SHP77 treated with DMSO at 0.1 percent for 48 hours (cell line): ENCODE results near the gene GALNT18.

ENCODE experiments used
- DNase-seq: peaks from one replicate; lab custom pipeline; 2025; lab: John Stamatoyannopoulos, UW

Gene GALNT18

DNA sequence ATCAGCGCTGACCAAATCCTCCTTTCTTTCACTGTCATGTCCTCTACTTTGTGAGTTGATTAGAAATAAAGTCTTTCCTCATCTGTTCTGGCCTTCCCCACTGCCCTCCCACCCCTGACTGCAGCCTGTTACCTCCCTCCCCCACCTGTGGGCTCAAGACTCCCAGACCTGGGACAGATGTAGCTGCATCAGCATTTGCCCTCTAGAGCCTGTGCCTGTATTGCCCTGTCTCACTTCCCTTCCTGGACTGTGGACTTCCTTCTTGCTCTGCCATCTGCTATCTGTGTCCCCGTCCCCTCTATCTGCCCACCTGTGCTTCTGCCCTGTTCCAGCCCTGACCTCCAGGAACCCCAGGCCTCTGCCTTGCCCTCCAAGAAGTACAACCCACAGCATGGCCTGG, 122.5 kb downstream of the GALNT18 start:
- no peak for DNase-seq

DNA sequence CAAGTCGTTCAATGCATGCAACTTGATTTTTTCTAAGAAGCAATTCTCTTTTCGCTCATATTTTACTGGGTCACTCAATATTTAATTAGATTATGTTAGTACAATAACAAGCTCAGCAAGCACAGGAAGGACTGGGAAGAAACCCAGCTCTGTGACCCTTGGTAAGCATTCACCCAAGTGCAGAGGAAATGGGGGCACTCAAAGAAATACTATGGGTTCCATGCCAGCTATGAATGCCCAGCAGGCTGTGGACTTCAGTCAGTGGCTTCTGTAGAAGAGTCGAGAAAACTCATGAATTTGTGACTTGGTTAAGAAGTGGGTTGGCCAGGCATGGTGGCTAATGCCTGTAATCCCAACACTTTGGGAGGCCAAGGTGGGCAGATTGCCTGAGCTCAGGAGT, 123.6 kb downstream of the GALNT18 start:
- no peak for DNase-seq

DNA sequence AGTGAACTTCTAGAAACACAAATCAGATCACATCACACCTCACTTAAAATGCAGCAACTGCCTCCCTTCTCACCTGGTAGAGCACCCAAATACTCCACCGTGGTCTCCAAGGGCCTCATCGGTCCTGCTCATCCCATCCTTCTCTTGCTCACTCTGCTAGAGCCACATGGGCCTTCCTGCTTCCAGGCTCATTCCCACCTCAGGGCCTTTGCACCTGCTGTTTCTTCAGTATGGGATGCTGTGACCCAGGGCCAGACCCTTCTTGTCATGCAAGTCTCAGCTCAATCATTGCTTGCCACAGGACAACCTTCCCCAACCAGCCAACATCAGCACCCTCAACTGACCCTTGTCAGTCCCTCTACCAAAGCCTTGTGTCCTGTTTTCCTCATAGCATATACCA, 124.9 kb downstream of the GALNT18 start:
- DNase-seq = no peak

GRCh38 chr11:11494348-11494747, 127.5 kb downstream of the GALNT18 start:
- DNase-seq = no peak

DNA sequence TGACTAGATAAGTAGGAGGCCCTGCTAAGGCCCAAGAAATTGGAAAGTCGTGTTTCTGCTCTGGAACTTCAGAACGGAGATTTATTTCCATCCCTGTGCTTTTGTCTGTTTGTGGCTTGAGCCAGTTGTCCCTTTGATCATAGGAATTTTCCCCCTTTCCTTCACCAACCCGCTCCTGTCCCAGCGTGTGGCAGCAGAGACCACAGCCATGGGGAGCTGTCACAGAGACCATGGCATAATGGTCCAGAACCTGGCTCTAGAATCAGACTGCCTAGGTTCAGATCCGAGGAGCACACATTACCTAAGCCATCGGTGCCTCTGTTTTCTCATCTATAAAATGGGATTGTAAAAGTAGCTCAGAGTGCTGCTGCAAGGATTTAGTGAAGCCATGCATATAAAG, 128.1 kb downstream of the GALNT18 start:
- no peak for DNase-seq

DNA sequence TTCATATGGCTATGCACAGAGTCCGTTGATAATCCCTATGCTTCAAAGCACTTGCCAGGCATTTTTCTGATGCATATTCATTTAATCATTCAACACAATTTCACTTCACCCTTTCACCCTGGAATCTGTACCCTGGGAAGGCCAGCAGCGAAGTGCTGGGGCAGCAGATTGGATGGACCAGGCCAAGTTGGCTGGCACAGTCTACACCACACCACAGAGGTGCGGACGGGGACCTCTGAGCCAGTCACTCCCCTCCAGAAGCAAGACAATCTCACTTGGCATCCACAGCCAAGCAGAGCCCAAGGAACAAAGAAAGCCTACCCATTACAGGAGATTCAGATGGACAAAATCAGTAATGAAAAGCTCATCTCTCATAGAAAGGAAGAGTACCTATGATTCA, 130.2 kb downstream of the GALNT18 start:
- no peak for DNase-seq

- no peak for DNase-seq
Observed at GRCh38 chr11:11491014-11491413, 130.8 kb downstream of the GALNT18 start.

- no peak for DNase-seq
Observed at GRCh38 chr11:11486423-11486822, 135.4 kb downstream of the GALNT18 start.

DNA sequence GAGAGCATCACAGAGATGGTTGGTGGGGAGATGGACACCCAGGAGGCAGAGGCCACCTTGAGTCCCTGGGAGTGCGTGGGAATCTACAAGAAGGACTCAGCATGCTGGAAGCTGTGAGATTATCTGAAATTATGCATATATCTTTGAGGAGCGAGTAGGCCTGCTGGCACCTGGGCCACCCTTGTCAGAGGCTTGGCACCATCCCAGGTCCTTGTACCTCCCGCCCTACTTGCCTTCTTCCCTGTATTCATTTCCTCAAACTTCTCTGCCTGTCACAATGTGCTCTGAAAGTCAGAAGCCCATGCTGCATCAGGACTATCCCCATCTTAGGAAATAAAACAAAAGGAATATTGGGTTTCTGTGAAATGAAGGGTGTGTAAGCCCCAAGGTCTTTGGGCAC, 135.8 kb downstream of the GALNT18 start:
- no peak for DNase-seq

DNA sequence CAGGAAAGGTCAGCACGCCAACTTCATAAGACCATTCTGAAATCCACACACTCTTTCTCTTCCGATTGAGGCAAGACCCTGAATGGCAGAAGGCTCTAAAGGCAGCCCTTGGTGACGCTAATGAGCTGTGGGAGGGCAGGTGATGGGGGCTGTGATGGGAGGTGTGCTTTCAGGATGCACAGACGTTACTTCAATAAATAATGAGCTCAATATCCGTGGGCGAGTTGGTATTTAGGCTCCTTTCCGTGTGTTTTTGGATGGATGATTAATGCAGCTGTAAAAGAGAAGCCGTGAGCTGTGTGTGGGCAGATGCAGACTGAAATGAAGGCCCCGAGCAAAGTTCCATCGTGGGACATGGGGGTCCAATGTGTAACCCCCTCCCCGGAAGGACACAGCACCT, 138.2 kb downstream of the GALNT18 start:
- DNase-seq = no peak

DNA sequence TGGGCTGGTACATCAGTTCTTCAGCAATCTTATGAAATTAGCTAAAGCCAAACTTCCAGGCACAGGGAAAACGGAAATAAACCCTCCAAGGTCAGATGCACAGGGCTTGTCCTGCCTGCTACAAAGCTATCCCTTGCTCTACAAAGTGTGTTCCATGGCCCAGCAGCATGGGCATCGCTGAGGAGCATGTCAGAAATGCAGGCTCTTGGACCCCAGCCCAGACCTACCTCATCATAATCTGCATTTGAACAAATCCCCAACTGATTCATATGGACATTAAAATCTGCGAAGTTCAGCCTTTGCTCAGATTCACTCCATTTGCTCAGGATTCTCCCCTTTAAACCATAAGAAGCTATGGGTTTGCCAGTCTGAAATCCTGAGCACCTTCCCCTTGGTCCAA, 139.1 kb downstream of the GALNT18 start:
- DNase-seq = no peak

- no peak for DNase-seq
Observed at GRCh38 chr11:11481371-11481770, 140.4 kb downstream of the GALNT18 start.

- no peak for DNase-seq
Observed at GRCh38 chr11:11480971-11481370, 140.8 kb downstream of the GALNT18 start.

DNA sequence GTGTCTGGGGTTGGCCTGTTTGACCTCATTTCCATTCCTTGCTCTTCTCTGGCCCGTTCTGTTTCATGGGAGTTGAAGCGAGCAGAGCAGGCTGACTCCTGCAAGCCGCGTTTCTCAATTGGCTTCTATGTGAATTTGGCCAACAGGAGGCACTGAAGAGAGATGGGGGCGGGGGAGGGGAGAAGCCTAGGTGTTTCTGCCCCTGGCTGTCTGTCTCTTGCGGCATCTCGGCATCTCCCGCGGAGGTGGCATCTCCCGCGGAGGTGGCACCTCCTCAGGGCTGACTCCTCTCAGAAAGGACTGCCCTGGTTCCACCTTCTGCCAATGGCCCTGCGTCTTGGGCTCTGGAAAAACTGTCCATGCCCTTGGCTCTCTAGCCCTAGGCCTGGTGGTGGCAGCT, 143.1 kb downstream of the GALNT18 start:
- no peak for DNase-seq

DNA sequence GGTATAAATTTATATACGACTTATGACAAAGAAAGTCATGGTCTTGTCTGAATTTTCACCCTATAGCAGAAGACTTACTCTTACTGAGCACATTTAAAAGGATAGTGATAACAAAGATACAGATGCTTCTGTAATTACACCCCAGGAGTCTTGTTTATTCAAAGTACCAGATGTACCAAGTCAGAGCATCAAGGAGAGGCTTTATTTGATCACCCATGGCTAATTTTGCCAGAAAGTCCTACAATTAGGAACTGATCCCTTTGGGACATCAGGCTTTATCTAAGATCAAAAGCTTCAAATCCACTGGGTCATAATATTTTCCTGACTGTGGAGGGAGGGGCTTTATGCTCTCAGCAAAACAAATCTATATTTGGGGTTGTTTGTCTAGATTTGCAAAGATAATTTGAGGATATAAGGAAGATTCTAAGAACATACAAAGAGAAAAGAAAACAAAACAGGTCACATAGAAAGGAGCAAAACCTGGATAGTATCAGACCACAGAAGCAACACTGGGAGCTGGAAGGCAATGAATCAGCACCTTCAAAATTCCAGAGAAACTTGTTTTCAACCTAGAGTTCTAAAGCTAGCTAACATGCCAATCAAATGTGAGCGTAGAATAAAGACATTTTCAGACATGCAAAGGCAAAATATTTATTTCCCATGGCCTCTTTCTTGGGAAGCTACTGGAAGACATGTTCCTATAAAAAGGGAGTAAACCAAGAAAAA, 143.9 kb downstream of the GALNT18 start:
- no peak for DNase-seq

- DNase-seq = no peak
Observed at GRCh38 chr11:11476971-11477645, 144.7 kb downstream of the GALNT18 start.

DNA sequence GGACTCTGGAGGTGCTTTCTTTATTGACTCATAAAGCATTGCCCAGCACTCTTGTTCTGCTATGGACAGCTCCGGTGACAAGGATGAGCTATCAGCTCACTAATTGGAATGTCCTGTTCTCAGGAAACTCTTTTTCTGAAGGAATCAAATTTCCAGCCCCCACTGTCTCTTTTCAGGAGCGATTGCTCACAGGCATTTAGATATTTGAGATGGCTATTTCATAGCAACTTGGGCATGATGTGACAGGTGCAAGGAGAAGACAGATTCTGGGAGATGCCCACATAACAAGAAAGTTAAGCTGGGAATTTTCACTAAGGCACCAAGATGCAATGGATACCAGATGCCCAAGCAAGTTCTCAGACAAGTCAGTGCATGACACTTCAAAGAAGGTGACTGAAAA, 145.3 kb downstream of the GALNT18 start:
- no peak for DNase-seq

- DNase-seq = no peak
Observed at GRCh38 chr11:11472106-11472505, 149.7 kb downstream of the GALNT18 start.

- DNase-seq = no peak
Observed at GRCh38 chr11:11471201-11471600, 150.6 kb downstream of the GALNT18 start.

DNA sequence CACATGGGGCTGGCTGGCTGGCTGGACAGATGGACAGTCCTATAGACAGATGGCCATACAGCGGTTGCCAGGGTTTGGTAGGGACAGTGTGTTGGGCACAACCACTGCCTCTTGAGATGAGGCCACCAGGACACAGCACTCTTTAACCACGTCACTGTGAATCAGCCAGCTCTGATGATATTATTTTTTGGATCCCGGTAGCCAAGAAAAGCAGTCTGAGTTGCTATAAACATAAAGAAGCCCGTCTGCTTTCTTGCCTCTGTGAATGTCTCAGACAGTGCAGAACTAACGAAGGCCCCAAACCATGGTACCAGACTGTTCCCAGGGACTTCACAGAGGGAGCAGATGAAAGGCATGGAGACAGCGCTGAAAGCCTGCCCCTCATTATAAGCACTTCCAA, 152.9 kb downstream of the GALNT18 start:
- DNase-seq = no peak

- no peak for DNase-seq
Observed at GRCh38 chr11:11467312-11467711, 154.5 kb downstream of the GALNT18 start.

DNA sequence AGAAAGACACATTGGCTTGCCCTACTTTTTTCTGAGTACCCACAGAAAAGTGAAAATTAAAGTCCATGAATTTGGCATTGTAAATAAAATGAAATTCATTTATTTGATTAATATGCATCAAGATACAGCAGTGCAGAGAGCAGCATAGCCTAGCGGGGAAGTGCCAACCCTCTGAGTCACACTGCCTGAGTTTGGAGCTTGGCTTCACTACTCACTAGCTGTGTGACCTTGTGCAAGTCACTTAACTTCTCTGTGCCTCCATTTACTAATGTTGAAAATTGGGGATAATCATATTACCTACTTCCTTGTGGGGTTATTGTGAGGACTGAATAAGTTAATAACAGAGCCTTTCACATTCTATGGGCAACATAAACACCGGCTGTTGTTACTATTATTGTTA, 157.2 kb downstream of the GALNT18 start:
- DNase-seq = no peak

DNA sequence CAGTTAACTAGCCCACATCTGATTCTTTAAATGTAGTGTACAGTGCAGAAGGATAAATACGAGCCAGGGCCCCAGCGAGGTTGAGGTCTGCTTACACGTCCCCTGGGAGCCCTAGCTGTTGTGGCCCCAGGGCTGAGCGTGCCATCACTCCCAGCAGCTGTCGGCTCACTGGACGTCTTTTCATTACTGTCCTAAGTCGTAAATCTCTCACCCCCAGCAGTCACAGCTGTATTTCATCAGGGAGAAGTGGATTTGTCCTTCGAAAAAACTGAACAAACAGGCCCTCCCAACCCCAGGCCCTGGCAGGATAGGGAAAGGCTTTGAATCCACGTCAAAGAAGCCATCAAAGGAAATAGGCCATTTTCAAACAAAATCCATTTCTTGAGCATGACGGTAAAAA, 158.4 kb downstream of the GALNT18 start:
- no peak for DNase-seq

DNA sequence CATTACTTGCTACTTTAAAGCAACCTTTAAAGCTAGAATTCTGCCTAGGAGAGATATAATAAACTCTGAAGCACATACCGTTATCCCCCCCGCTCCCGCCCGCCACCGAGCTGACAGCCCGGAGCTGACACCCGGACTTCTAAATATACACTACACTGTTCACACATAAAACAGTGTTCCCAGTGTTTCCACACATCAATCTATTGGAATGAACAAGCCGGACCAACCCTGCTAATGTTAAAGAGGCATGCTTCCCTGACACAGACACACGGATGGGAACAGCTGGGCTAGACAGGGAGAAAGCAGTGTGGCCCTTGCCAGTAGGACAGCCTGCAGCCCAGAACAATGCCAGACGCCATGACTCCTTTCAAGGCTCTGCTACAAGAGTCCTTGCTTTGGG, 160.3 kb downstream of the GALNT18 start:
- DNase-seq = no peak
